ENCODE results near the gene MAPK8. TPM values are rescaled to one million over a fixed set of nuclear protein-coding genes. Genes with fewer than 3 reads are reported as not detected.

MAPK8 gene
- total RNA-seq, 4 donors from 2014 or later: 29.7 to 126 (median 67.8) TPM

- H3K27me3 ChIP-seq: peaks cover 19% of the 10 kb centered on the region
- H3K36me3 ChIP-seq: no peaks in the 10 kb centered on the region
- no peaks in the 10 kb centered on the region for H3K4me1 ChIP-seq
- no peak for DNase-seq
- intact Hi-C loops (cut with DNase I; ENCODE audit: low total_unique reads): no loop called here
- H3K4me3 ChIP-seq: no peak overlapping the region
- TF ChIP-seq POLR2A (IDR thresholded peaks at IDR 0.05) (no peak), POLR2AphosphoS5 (IDR thresholded peaks at IDR 0.05) (no peak), EP300 (IDR thresholded peaks at IDR 0.05; ENCODE audit: low read depth) (no peak)
- TF ChIP-seq, protein P1, sequence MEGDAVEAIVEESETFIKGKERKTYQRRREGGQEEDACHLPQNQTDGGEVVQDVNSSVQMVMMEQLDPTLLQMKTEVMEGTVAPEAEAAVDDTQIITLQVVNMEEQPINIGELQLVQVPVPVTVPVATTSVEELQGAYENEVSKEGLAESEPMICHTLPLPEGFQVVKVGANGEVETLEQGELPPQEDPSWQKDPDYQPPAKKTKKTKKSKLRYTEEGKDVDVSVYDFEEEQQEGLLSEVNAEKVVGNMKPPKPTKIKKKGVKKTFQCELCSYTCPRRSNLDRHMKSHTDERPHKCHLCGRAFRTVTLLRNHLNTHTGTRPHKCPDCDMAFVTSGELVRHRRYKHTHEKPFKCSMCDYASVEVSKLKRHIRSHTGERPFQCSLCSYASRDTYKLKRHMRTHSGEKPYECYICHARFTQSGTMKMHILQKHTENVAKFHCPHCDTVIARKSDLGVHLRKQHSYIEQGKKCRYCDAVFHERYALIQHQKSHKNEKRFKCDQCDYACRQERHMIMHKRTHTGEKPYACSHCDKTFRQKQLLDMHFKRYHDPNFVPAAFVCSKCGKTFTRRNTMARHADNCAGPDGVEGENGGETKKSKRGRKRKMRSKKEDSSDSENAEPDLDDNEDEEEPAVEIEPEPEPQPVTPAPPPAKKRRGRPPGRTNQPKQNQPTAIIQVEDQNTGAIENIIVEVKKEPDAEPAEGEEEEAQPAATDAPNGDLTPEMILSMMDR (IDR thresholded peaks at IDR 0.05): no peak
- no peaks in the 10 kb centered on the region for H3K9me3 ChIP-seq
- 47% methylated on average over 35 of the region's 42 CpGs; no CpG with 5 or more reads in 1 of the 2 donors for WGBS, 2 donors (ENCODE audit: low coverage in 1 of 2)
- in situ Hi-C loops (cut with MboI; ENCODE audit: low pct_ligation_motif_present in 1 of 4, low pct_unique_long_range_greater_than_20kb in 1 of 4, low sequenced_read_pairs in 3 of 4): no loop called here
- no peak overlapping the region for H3K27ac ChIP-seq
These were observed 159.5 kb downstream of the MAPK8 start for GRCh38 chr10:48465860-48466521.

DNA sequence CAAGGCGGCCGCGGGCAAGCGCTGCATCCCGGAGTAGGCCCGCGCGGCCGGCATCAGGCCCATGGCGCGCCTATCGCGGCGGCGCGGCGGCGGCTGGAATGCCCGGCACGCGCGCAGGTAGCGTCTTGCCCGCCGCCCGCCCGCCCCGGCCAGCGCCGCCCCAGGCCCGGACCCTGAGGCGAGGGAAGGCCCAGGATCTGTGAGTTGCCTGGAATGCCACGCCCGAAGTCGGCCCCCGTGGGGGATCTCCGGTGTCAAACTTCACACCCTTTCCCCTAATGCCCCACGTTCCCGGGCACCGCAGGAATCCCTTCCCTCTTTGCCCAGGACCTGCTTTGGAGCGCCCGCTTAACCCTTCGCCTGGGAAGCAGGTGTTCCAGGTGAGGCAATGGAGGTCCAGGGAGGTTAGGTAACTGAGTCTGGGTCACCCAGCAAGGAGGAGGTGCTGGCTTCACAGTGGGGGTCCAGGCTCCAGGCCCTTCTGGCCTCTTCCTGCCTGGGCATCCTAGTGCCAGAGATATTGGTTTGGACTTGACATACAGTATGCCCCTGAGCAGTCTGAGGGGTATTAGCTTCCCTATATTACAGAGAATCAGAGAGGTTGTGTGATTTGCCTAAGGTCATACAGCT, 160.2 kb downstream of the MAPK8 start:
- intact Hi-C loops (cut with DNase I; ENCODE audit: low total_unique reads): no loop called here
- Histone ChIP-seq H3K36me3 (no peaks in the 10 kb centered on the region), H3K9me3 (no peaks in the 10 kb centered on the region), H3K4me1 (no peaks in the 10 kb centered on the region), H3K4me3 (no peak overlapping the region), H3K27ac (no peak overlapping the region), H3K27me3 (peaks cover 19% of the 10 kb centered on the region)
- in situ Hi-C loops (cut with MboI; ENCODE audit: low pct_ligation_motif_present in 1 of 4, low pct_unique_long_range_greater_than_20kb in 1 of 4, low sequenced_read_pairs in 3 of 4): no loop called here
- 65% methylated on average over 8 of the region's 43 CpGs; no CpG with 5 or more reads in 1 of the 2 donors for WGBS, 2 donors (ENCODE audit: low coverage in 1 of 2)
- TF ChIP-seq, protein P1 (IDR thresholded peaks at IDR 0.05): no peak
- TF ChIP-seq POLR2AphosphoS5 (IDR thresholded peaks at IDR 0.05): no peak
- DNase-seq: no peak

DNA sequence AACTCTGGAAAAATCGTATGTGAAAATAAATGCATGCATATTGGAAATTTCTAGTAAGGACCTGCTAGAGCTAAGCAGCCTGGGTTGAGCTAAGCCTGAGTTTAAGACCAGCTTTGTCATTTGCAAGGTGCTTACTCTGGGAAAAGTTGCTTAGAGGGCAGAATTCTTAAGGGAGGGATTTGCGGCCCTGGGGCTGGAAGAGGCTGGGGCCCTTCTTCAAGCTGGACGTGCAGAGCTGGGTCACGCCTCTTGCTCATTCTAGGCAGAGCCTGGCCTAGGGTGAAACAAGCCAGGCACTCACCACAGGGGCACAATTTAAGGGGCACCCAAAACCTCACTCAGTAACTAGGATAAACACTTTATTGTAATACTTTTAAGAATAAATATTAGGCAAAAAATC, 161.2 kb downstream of the MAPK8 start:
- Histone ChIP-seq H3K4me1 (no peaks in the 10 kb centered on the region), H3K9me3 (no peaks in the 10 kb centered on the region), H3K4me3 (no peak overlapping the region), H3K27me3 (peaks cover 19% of the 10 kb centered on the region), H3K36me3 (no peaks in the 10 kb centered on the region), H3K27ac (no peak overlapping the region)
- TF ChIP-seq POLR2A (IDR thresholded peaks at IDR 0.05): no peak
- in situ Hi-C loops (cut with MboI; ENCODE audit: low pct_ligation_motif_present in 1 of 4, low pct_unique_long_range_greater_than_20kb in 1 of 4, low sequenced_read_pairs in 3 of 4) (no loop called here), intact Hi-C loops (cut with DNase I; ENCODE audit: low total_unique reads) (no loop called here)
- 71 to 83% methylated on average over 1 to 4 of the region's 4 CpGs for WGBS, 2 donors (ENCODE audit: low coverage in 1 of 2)
- DNase-seq: no peak

DNA sequence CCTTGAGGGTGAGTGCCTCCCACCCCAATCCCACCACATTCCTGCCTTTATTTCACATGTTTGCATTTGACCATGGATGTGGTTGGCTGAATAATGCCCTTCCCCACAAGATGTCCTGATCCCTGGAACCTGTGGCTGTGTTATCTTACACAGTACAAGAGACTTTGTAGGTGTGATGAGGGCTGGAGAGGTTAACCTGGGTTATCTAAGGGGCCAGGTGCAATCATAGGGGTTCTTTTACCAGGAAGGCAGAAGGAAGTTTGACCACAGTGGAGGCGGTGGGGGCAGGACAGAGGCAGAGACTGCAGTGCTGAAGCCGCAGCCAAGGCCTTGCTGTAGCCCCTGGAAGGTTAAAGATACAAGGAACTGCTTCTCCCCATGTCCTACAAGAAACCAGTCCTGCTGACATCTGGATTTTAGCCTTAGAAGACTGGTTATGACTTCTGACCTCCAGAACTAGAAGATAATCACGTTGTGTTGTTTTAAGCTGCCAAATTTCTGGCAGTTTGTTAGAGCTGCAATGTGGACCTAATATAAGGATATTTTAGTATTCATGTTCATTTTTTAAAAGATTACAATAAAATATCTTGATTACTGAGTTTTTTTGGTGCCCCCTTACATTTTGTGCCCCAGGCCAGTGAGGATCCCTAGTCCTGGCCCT, 161.8 kb downstream of the MAPK8 start:
- Histone ChIP-seq H3K4me1 (no peaks in the 10 kb centered on the region), H3K27me3 (peaks cover 19% of the 10 kb centered on the region), H3K36me3 (no peaks in the 10 kb centered on the region), H3K9me3 (no peaks in the 10 kb centered on the region), H3K4me3 (no peak overlapping the region), H3K27ac (no peak overlapping the region)
- in situ Hi-C loops (cut with MboI; ENCODE audit: low pct_ligation_motif_present in 1 of 4, low pct_unique_long_range_greater_than_20kb in 1 of 4, low sequenced_read_pairs in 3 of 4) (no loop called here), intact Hi-C loops (cut with DNase I; ENCODE audit: low total_unique reads) (no loop called here)
- 82 to 100% methylated on average over 1 to 3 of the region's 3 CpGs for WGBS, 2 donors (ENCODE audit: low coverage in 1 of 2)
- no peak for DNase-seq
- TF ChIP-seq POLR2A (IDR thresholded peaks at IDR 0.05): no peak
- TF ChIP-seq POLR2AphosphoS5 (IDR thresholded peaks at IDR 0.05): no peak
- TF ChIP-seq, protein P1 (IDR thresholded peaks at IDR 0.05): no peak
- TF ChIP-seq EP300 (IDR thresholded peaks at IDR 0.05; ENCODE audit: low read depth): no peak

All from transverse colon (tissue), 4 donors.